Erythroblast (primary cell): ENCODE measurements around the gene SPDEF.

Experiments
- GATA1 ChIP-seq: IDR thresholded peaks from 2 replicates; pipeline ENCODE4 v1.6.1; 2011; ENCODE audit warnings: low read depth, mild to moderate bottlenecking, control low read depth, low read length, moderate library complexity
- POLR2A ChIP-seq: IDR thresholded peaks from 2 replicates; pipeline ENCODE4 v1.6.1; 2011; ENCODE audit warnings: mild to moderate bottlenecking, low read length

DNA sequence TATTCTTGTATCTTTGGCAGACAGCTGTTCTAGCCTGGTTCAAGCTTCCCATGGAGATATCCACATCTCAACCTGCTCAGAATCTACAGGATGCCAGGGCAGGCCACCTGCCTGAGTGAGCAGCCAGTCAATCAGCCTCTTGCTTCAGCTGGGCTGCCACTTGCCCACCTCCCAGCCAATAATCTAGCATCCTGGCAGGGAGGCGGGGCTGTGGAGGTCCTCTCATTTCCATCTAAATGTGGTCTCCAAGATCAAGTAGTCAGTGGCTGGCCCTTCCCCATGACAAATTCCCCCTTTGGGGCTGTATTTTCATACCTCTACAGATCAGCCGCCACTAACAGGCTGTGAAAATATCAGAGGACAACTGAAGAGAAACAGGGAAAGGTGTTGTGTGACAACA is 33.0 kb upstream of the SPDEF start:
- TF ChIP-seq POLR2A (no peak), GATA1 (no peak)
